DND-41 (cell line): ENCODE measurements around the gene CES3.

ENCODE experiments used
- EZH2 ChIP-seq: IDR thresholded peaks from 3 replicates; pipeline ENCODE4 v1.6.1; 2012; ENCODE audit warnings: borderline replicate concordance, low read depth, mild to moderate bottlenecking, moderate library complexity, low read length, inconsistent platforms; ENCODE audit not compliant: severe bottlenecking
- TF ChIP-seq, protein P1 (sequence below): IDR thresholded peaks from 2 replicates; pipeline ENCODE4 v1.5.1; 2012; ENCODE audit warnings: borderline replicate concordance, low read length, moderate library complexity, mild to moderate bottlenecking; ENCODE audit not compliant: poor library complexity, severe bottlenecking; ENCODE audit errors: extremely low read depth

GRCh38 chr16:66936462-66936861, 24.6 kb upstream of the CES3 start:
- TF ChIP-seq, protein P1, sequence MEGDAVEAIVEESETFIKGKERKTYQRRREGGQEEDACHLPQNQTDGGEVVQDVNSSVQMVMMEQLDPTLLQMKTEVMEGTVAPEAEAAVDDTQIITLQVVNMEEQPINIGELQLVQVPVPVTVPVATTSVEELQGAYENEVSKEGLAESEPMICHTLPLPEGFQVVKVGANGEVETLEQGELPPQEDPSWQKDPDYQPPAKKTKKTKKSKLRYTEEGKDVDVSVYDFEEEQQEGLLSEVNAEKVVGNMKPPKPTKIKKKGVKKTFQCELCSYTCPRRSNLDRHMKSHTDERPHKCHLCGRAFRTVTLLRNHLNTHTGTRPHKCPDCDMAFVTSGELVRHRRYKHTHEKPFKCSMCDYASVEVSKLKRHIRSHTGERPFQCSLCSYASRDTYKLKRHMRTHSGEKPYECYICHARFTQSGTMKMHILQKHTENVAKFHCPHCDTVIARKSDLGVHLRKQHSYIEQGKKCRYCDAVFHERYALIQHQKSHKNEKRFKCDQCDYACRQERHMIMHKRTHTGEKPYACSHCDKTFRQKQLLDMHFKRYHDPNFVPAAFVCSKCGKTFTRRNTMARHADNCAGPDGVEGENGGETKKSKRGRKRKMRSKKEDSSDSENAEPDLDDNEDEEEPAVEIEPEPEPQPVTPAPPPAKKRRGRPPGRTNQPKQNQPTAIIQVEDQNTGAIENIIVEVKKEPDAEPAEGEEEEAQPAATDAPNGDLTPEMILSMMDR = no peak
- no peak for TF ChIP-seq EZH2
